K562 treated with DMSO at 1 percent for 48 hours (cell line): ENCODE results near the gene PDCD2L. TPM values are rescaled to one million over a fixed set of nuclear protein-coding genes. Genes with fewer than 3 reads are reported as not detected.

ENCODE experiments used
- total RNA-seq: library from RNA; unstranded; fragments of 300-600 nt; gene quantifications from 2 replicates; pipeline ENCODE4 v1.2.3, GENCODE V29; 2022; ENCODE audit warnings: low replicate concordance; ENCODE audit errors: extremely low read depth

PDCD2L gene, protein sequence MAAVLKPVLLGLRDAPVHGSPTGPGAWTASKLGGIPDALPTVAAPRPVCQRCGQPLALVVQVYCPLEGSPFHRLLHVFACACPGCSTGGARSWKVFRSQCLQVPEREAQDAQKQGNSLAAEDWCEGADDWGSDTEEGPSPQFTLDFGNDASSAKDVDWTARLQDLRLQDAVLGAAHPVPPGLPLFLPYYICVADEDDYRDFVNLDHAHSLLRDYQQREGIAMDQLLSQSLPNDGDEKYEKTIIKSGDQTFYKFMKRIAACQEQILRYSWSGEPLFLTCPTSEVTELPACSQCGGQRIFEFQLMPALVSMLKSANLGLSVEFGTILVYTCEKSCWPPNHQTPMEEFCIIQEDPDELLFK
- total RNA-seq: not detected in 2 replicates

GRCh38 chr19:34404109-34404909, at the start of gene PDCD2L:
Gene PDCD2L (plus strand): TSS chr19:34404399. CDS start chr19:34404431, 32 bp downstream.

DNA sequence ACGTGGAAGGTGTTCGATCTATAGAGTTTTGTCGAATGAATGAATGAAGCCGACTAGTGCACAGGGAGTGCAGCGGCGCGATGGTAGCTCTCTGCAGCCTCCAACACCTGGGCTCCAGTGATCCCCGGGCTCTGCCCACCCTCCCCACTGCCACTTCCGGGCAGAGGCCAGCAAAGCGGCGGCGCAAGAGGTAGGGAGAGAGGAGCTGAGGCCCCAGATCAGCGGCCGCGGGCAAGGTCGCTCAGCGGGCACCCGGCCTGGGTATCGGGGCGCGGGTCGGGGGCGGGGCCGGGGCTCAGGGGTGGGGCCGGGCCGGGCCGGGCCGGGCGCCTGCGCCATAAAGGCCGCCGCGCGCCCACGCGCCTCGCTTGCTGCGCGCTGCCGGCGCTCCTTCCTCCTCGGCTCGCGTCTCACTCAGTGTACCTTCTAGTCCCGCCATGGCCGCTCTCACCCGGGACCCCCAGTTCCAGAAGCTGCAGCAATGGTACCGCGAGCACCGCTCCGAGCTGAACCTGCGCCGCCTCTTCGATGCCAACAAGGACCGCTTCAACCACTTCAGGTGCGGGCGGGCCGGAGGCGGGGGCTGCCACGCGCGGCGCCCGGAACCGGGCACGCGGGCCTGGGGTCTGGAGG, 39.3 kb upstream of the PDCD2L start, which contains the start of gene GPI:
Gene GPI, plus strand, starts transcription at position 367 of the 633 bp plus-strand sequence. Its CDS starts 71 bp downstream, at position 438.

Other genes starting within 250 kb of the PDCD2L start
- gene LSM14A, start 231.9 kb upstream of the PDCD2L start, total RNA-seq: not detected in 2 replicates
- gene GARRE1, start 149.8 kb upstream of the PDCD2L start, total RNA-seq: not detected in 2 replicates
- not detected in 2 replicates for gene GPI, start 39.2 kb upstream of the PDCD2L start, total RNA-seq
- 120 TPM in 1 of 2 replicates, not detected in the other for gene UBA2, start 24.0 kb downstream of the PDCD2L start, total RNA-seq
- gene WTIP, start 77.4 kb downstream of the PDCD2L start, total RNA-seq: not detected in 2 replicates